Heart right ventricle (tissue), 16 donors: Measurements from ENCODE around the gene STARD10. TPM values are rescaled to one million over a fixed set of nuclear protein-coding genes. Genes with fewer than 3 reads are reported as not detected.

Source experiments
- ATAC-seq, 8 donors: fragments of 200-7000 bp; cut with Tn5 transposase; one replicate each; pipeline ENCODE4 v1.9.1; 2020; ENCODE audit warnings: mild to moderate bottlenecking in 8 of 8, moderate library complexity in 8 of 8, moderate number of reproducible peaks in 1 of 8
- DNase-seq, 2 donors: peaks; one replicate each; pipeline ENCODE4 v3.0.0-alpha.2; 2020
- H3K27ac ChIP-seq, 10 donors: fragments of 200-600 bp; sonication (generic) in 2 of 10; one replicate each; pipeline versions ENCODE4 v1.5.0 to v1.8.0; 2020 to 2022; ENCODE audit warnings: mild to moderate bottlenecking in 3 of 10
- H3K27me3 ChIP-seq, 7 donors: fragments of 200-600 bp; one replicate each; pipeline ENCODE4 v1.8.0; 2021 to 2022; ENCODE audit warnings: mild to moderate bottlenecking in 2 of 7
- H3K36me3 ChIP-seq, 9 donors: fragments of 200-600 bp; sonication (generic) in 1 of 9; one replicate each; pipeline versions ENCODE4 v1.5.0 to v1.8.0; 2020 to 2022; ENCODE audit warnings: mild to moderate bottlenecking in 2 of 9
- H3K4me1 ChIP-seq, 9 donors: fragments of 200-600 bp; sonication (generic) in 1 of 9; one replicate each; pipeline versions ENCODE4 v1.5.0 to v1.8.0; 2020 to 2022; ENCODE audit warnings: mild to moderate bottlenecking in 4 of 9
- H3K4me3 ChIP-seq, 10 donors: fragments of 200-600 bp; sonication (generic) in 2 of 10; one replicate each; pipeline versions ENCODE4 v1.5.0 to v1.8.0; 2020 to 2022; ENCODE audit warnings: mild to moderate bottlenecking in 7 of 10, moderate library complexity in 2 of 10
- H3K9me3 ChIP-seq, 11 donors: fragments of 200-600 bp in 10 of 11; sonication (generic) in 2 of 11; one replicate each; pipeline versions ENCODE4 v1.5.0 to v1.8.0; 2013 to 2022; ENCODE audit warnings: mild to moderate bottlenecking in 2 of 11, control low read depth in 1 of 11, moderate library complexity in 1 of 11
- CTCF ChIP-seq, 9 donors: fragments of 200-600 bp; sonication (generic) in 2 of 9; IDR thresholded peaks; one replicate each; pipeline versions ENCODE4 v1.5.0 to v1.8.0; 2021 to 2022; ENCODE audit warnings: antibody characterized with exemption in 9 of 9, mild to moderate bottlenecking in 5 of 9, moderate library complexity in 1 of 9
- WGBS, 2 donors: extraction: QIAGEN DNeasy Blood & Tissue Kit; methylation state at CpG; one replicate each; pipeline ENCODE4 v1.1.7; 2013; ENCODE audit warnings: inconsistent platforms in 1 of 2; 5-methylcytosine and 5-hydroxymethylcytosine counted together
- intact Hi-C, 10 donors: fragments of 100-400 bp; cut with DNase I; formaldehyde crosslinking; loops; one replicate each; pipeline versions ENCODE4 v1.11.1 to v1.14.2; 2022
- polyA plus RNA-seq, 2 donors: library from polyadenylated mRNA; stranded (reverse); fragments of 200-250 nt; gene quantifications; one replicate each; pipeline ENCODE4 v1.2.3, GENCODE V29; 2013
- total RNA-seq, 10 donors: library from RNA; stranded (reverse); fragmentation: NEBNext Ultra II Directional in 3 of 10; extraction: Animal tissue kit (Norgen Biotek cat#: 25700) in 3 of 10; gene quantifications; one replicate each; pipeline versions ENCODE4 v1.2.1 to v1.2.4, GENCODE V29; 2021 to 2023
- donor health status: Arrhythmogenic right ventricular cardiomyopathy.
- donor health status: ischemic (EF 13 %, LVEDD 7.1; RV severe dilation, severe dysfunction).
- donor health status: healthy with polysubstance abuse.
- donor health status: DM: no; HTN: yes; CAD: no.
- donor health status: DM: no; HTN: no; CAD: no.
- donor health status: ischemic (EF 25% LVEDD 6.9; RV normal size, moderate dysfunction).
- donor health status: ischemic (EF 25% LVEDD 5.7; RV mildly dilated, moderate dysfunction).
- donor health status: healthy.
- donor health status: DM: yes; HTN: yes; CAD: no.
- donor health status: Ischemic cardiomyopathy.
- donor health status: ischemic (EF 35%, LVEDD 5.7; RV mildly dilated, moderate dysfunction).
- donor health status: nonischemic (EF 11% LVEDD 7.7; RV severe dilation, severe dysfunction).
- donor health status: DM: yes; HTN: yes; CAD: no.
- donor health status: PGD.
- donor health status: ischemic (EF 29% LVEDD 5.4; RV normal size, mild dysfunction).
- donor health status: nonischemic (EF 23%, LVEDD 6.1; RV moderate dilation, normal function).

The STARD10 gene
- total and polyA plus RNA-seq, 12 donors, result 36.1 to 291 (median 51.3) TPM

- WGBS, 2 donors, result 16 to 20% methylated on average over 5 of the region's 5 CpGs
- Histone ChIP-seq H3K36me3 (peaks cover 0 to 75% (median 3%) of the 10 kb centered on the region in 9 donors), H3K4me3 (no peak overlapping the region), H3K27me3 (no peaks in the 10 kb centered on the region), H3K4me1 (peaks cover 36 to 84% (median 76%) of the 10 kb centered on the region in 9 donors), H3K27ac (peak overlapping the region; percentile 86 to 95 (median 90)), H3K9me3 (no peaks in the 10 kb centered on the region)
- ATAC-seq (peak; percentile 8 to 59 (median 24)), DNase-seq (peak in 1 of 2 donors; percentile 69)
- intact Hi-C loops, result loop anchor here in 7 of 10 donors (2.0 to 10.0 kb wide), 10 partner anchors 14 to 452 kb away; partner anchors contain the start of gene FCHSD2 (in 4 of the 7)
- no peak for TF ChIP-seq CTCF (IDR thresholded peaks at IDR 0.05)
Measured at GRCh38 chr11:72834905-72835304, 41.1 kb upstream of the STARD10 start.

- ATAC-seq (peak in 6 of 8 donors; percentile 21 to 47 (median 35)), DNase-seq (peak in 1 of 2 donors; percentile 58)
- TF ChIP-seq CTCF (IDR thresholded peaks at IDR 0.05), result no peak
- Histone ChIP-seq H3K36me3 (peaks cover 0 to 75% (median 3%) of the 10 kb centered on the region in 9 donors), H3K4me3 (no peak overlapping the region), H3K27me3 (no peaks in the 10 kb centered on the region), H3K9me3 (no peaks in the 10 kb centered on the region), H3K4me1 (peaks cover 36 to 81% (median 76%) of the 10 kb centered on the region in 9 donors), H3K27ac (peak overlapping the region; percentile 86 to 95 (median 90))
- intact Hi-C loops, result loop anchor here in 8 of 10 donors (2.0 to 10.0 kb wide), 12 partner anchors 15 to 453 kb away; partner anchors contain the start of gene FCHSD2 (in 4 of the 8)
- 38 to 47% methylated on average over 8 of the region's 8 CpGs for WGBS, 2 donors
Measured at GRCh38 chr11:72833811-72834493, 40.1 kb upstream of the STARD10 start.

GRCh38 chr11:72833083-72833733, 39.4 kb upstream of the STARD10 start:
- no peak for DNase-seq
- Histone ChIP-seq H3K36me3 (peaks cover 0 to 75% (median 3%) of the 10 kb centered on the region in 9 donors), H3K27ac (peak overlapping the region; percentile 86 to 95 (median 90)), H3K4me1 (peaks cover 36 to 79% (median 75%) of the 10 kb centered on the region in 9 donors), H3K27me3 (no peaks in the 10 kb centered on the region), H3K9me3 (no peaks in the 10 kb centered on the region), H3K4me3 (no peak overlapping the region)
- no peak for ATAC-seq
- WGBS, 2 donors, result 92 to 96% methylated on average over 5 of the region's 5 CpGs
- no peak for TF ChIP-seq CTCF (IDR thresholded peaks at IDR 0.05)
- intact Hi-C loops, result loop anchor here in 8 of 10 donors (2.0 to 10.0 kb wide), 12 partner anchors 16 to 454 kb away; partner anchors contain the start of gene FCHSD2 (in 4 of the 8)
